ENCODE results near the gene CCDC47. TPM values are rescaled to one million over a fixed set of nuclear protein-coding genes. Genes with fewer than 3 reads are reported as not detected.

CCDC47 gene
- total and polyA plus RNA-seq, 2 of the 13 experiments (the other 11 are each of a cell fraction or from before 2014, with no cell fraction given): 59.3 to 99.5 TPM

GRCh38 chr17:63774141-63774968, 958 bp upstream of the CCDC47 start, which contains the start of gene DDX42 (continued):
- TF ChIP-seq ZNF407 (CRISPR knock-in tag; IDR thresholded peaks at IDR 0.05; ENCODE audit: not compliant biosample characterization) (peak; percentile 78), TARDBP (CRISPR knock-in tag; IDR thresholded peaks at IDR 0.05) (peak; percentile 55; the same call in 1 of the 2 replicates), ZHX2 (IDR thresholded peaks at IDR 0.05; ENCODE audit: low read depth) (no peak), ZHX2 (CRISPR knock-in tag; IDR thresholded peaks at IDR 0.05; ENCODE audit: borderline replicate concordance) (peak; percentile 56; the same call in 1 of the 2 replicates), ARID2 (CRISPR knock-in tag; IDR thresholded peaks at IDR 0.05; ENCODE audit: borderline replicate concordance) (peak; percentile 99), ATF4 (CRISPR knock-in tag; IDR thresholded peaks at IDR 0.05) (0 out of 4 replicates have a peak, but pooled peaks of 1 of the 2 experiments have one; percentile 10), CBX1 (IDR thresholded peaks at IDR 0.05; ENCODE audit: low read depth) (peak; percentile 65), MXI1 (IDR thresholded peaks at IDR 0.05; ENCODE audit: borderline replicate concordance, low read depth, low read length) (no peak), RELA (CRISPR knock-in tag; IDR thresholded peaks at IDR 0.05) (no peak), ZNF773 (CRISPR knock-in tag; IDR thresholded peaks at IDR 0.05; ENCODE audit: borderline replicate concordance) (peak; percentile 78; the same call in 1 of the 2 replicates), ZZZ3 (CRISPR knock-in tag; IDR thresholded peaks at IDR 0.05; ENCODE audit: borderline replicate concordance) (0 out of 2 replicates have a peak, but pooled peaks have one; percentile 24), ZNF501 (CRISPR knock-in tag; IDR thresholded peaks at IDR 0.05) (no peak)
